Endothelial cell of umbilical vein (primary cell): Measurements from ENCODE around the gene GALR2. TPM values are rescaled to one million over a fixed set of nuclear protein-coding genes. Genes with fewer than 3 reads are reported as not detected.

ENCODE experiments used
- BruUV-seq: library from RNA; stranded (reverse); fragments of 400-500 nt; replicated peaks from 2 replicates; lab custom pipeline; 2021; lab: Mats Ljungman, UMichigan
- CTCF ChIA-PET: fragments of 300-600, 350-600 bp; sonication (Branson Sonifier 250); formaldehyde crosslinking; loops from one replicate; lab custom pipeline; 2021; ENCODE audit warnings: antibody characterized with exemption, inconsistent platforms; lab: Charles Lee
- POLR2A ChIA-PET: fragments of 300-600, 350-600 bp; sonication (Branson Sonifier 250); formaldehyde crosslinking; loops from one replicate; lab custom pipeline; 2021; ENCODE audit warnings: antibody characterized with exemption, inconsistent platforms; lab: Charles Lee
- DNase-seq: peaks from one replicate; pipeline ENCODE4 v3.0.0-alpha.2; 2011; ENCODE audit warnings: low read depth, low spot score
- FAIRE-seq: peaks from 2 replicates; lab custom pipeline; 2011; peaks lifted over from hg19 to GRCh38; lab: Jason Lieb, UNC
- H2AFZ ChIP-seq: 2 replicates; pipeline ENCODE4 v1.6.0; 2012; ENCODE audit warnings: low read depth, low read length, control low read depth, inconsistent platforms
- H3K27ac ChIP-seq: 2 replicates; pipeline ENCODE4 v1.5.1; 2011; ENCODE audit warnings: low read depth, mild to moderate bottlenecking, control low read depth, low read length, moderate library complexity; ENCODE audit not compliant: insufficient read depth
- H3K27me3 ChIP-seq, 2 experiments: 2 replicates each; pipeline versions ENCODE4 v1.6.0 to v1.6.1; 2011; ENCODE audit warnings: low read length in 2 of 2, mixed read lengths in 1 of 2; ENCODE audit not compliant: control insufficient read depth in 2 of 2, insufficient read depth in 2 of 2
- H3K36me3 ChIP-seq, 2 experiments: 2 replicates in 1 of 2; 3 replicates in 1 of 2; pipeline ENCODE4 v1.5.1; 2011; ENCODE audit warnings: low read length in 2 of 2, mild to moderate bottlenecking in 1 of 2, moderate library complexity in 1 of 2; ENCODE audit not compliant: control insufficient read depth in 2 of 2, insufficient read depth in 2 of 2; ENCODE audit errors: extremely low read depth in 1 of 2
- H3K4me1 ChIP-seq: 3 replicates; pipeline ENCODE4 v1.5.1; 2011; ENCODE audit warnings: mild to moderate bottlenecking, low read length; ENCODE audit not compliant: control insufficient read depth, insufficient read depth; ENCODE audit errors: extremely low read depth
- H3K4me2 ChIP-seq: 2 replicates; pipeline ENCODE4 v1.6.1; 2011; ENCODE audit warnings: low read length, control low read depth, mixed read lengths; ENCODE audit not compliant: insufficient read depth
- H3K4me3 ChIP-seq, 3 experiments: fragments of 200-600 bp in 1 of 3; sonication (generic), shearing (Covaris generic) in 1 of 3; replicated peaks in 1 of 3; 2 replicates each; pipeline ENCODE4 v1.5.1; 2011 to 2016; ENCODE audit warnings: control low read depth in 3 of 3, low read length in 3 of 3, mild to moderate bottlenecking in 2 of 3, inconsistent platforms in 1 of 3, low read depth in 1 of 3, moderate library complexity in 1 of 3; ENCODE audit not compliant: insufficient read depth in 1 of 3
- H3K79me2 ChIP-seq: 2 replicates; pipeline ENCODE4 v1.6.0; 2012; ENCODE audit warnings: low read length, inconsistent platforms; ENCODE audit not compliant: control insufficient read depth, insufficient read depth
- H3K9ac ChIP-seq: replicated peaks from 2 replicates; pipeline ENCODE3; 2011; ENCODE audit warnings: low read length, control low read depth; ENCODE audit not compliant: insufficient read depth; ENCODE audit errors: extremely low read depth
- H3K9me1 ChIP-seq: replicated peaks from 3 replicates; pipeline ENCODE4 v1.6.0; 2011; ENCODE audit warnings: mild to moderate bottlenecking, low read length; ENCODE audit not compliant: control insufficient read depth, insufficient read depth; ENCODE audit errors: extremely low read depth
- H3K9me3 ChIP-seq: replicated peaks from 2 replicates; pipeline ENCODE4 v1.5.1; 2012; ENCODE audit warnings: low read length, inconsistent platforms; ENCODE audit not compliant: control insufficient read depth, insufficient read depth
- H4K20me1 ChIP-seq: replicated peaks from 2 replicates; pipeline ENCODE3; 2011; ENCODE audit warnings: mild to moderate bottlenecking, low read length; ENCODE audit not compliant: control insufficient read depth, insufficient read depth; ENCODE audit errors: extremely low read depth
- EZH2 ChIP-seq: IDR thresholded peaks from 2 replicates; pipeline ENCODE4 v1.6.1; 2012; ENCODE audit warnings: borderline replicate concordance, low read depth, mild to moderate bottlenecking, moderate library complexity, low read length, inconsistent platforms; ENCODE audit not compliant: severe bottlenecking
- FOS ChIP-seq: IDR thresholded peaks from 2 replicates; pipeline ENCODE4 v1.6.1; 2011; ENCODE audit warnings: mild to moderate bottlenecking, low read length, moderate library complexity, borderline replicate concordance; ENCODE audit not compliant: insufficient read depth
- GATA2 ChIP-seq: IDR thresholded peaks from 2 replicates; pipeline ENCODE4 v1.7.0; 2011; ENCODE audit warnings: low read depth, mild to moderate bottlenecking, moderate library complexity, mixed read lengths, low read length; ENCODE audit not compliant: insufficient read length, insufficient read depth
- JUN ChIP-seq: IDR thresholded peaks from 2 replicates; pipeline ENCODE4 v1.6.1; 2011; ENCODE audit warnings: borderline replicate concordance, low read depth; ENCODE audit not compliant: insufficient read length, insufficient read depth
- MYC ChIP-seq: IDR thresholded peaks from one replicate; pipeline ENCODE4 v1.6.1; 2011; ENCODE audit warnings: mild to moderate bottlenecking, low read depth, low read length
- POLR2AphosphoS5 ChIP-seq: IDR thresholded peaks from 2 replicates; pipeline ENCODE4 v1.6.1; 2012; ENCODE audit warnings: low read depth, mild to moderate bottlenecking, control low read depth, low read length, moderate library complexity; ENCODE audit not compliant: insufficient read depth
- dilution Hi-C: fragments of 300-500 bp; cut with MboI; formaldehyde crosslinking; loops from one replicate; pipeline ENCODE4 v1.15.0; 2019; ENCODE audit warnings: low sequenced_read_pairs; ENCODE audit not compliant: extremely low pct_ligation_motif_present
- intact Hi-C: fragments of 100-400 bp; cut with micrococcal nuclease; formaldehyde crosslinking; loops from one replicate; pipeline ENCODE4 v1.10.0; 2022
- polyA plus RNA-seq, 4 experiments: library from polyadenylated mRNA; depleted of rRNA in 3 of 4; stranded (reverse) in 3 of 4; unstranded in 1 of 4; fragments of >200 nt; gene quantifications; 2 replicates each; pipeline versions ENCODE4 v1.2.1 to v1.2.3, GENCODE V29; 2011 to 2012; ENCODE audit warnings: missing spikeins in 1 of 4
- total RNA-seq: library from RNA; stranded (reverse); gene quantifications from 2 replicates; pipeline ENCODE4 v1.2.3, GENCODE V29; 2021
- TF ChIP-seq, protein P1 (sequence below), 2 donors: IDR thresholded peaks; 1 replicate in 1 of 2; 2 replicates in 1 of 2; pipeline ENCODE4 v1.5.1; 2011; ENCODE audit warnings: low read length in 2 of 2, mild to moderate bottlenecking in 2 of 2, moderate library complexity in 2 of 2, control low read depth in 1 of 2, inconsistent platforms in 1 of 2, low read depth in 1 of 2; ENCODE audit not compliant: insufficient read depth in 1 of 2; ENCODE audit errors: extremely low read depth in 1 of 2

Gene GALR2
- total and polyA plus RNA-seq, 2 donors (not counting 3 experiments of a cell fraction or from before 2014, with no cell fraction given), result 0.47 TPM; not detected in 1

DNA sequence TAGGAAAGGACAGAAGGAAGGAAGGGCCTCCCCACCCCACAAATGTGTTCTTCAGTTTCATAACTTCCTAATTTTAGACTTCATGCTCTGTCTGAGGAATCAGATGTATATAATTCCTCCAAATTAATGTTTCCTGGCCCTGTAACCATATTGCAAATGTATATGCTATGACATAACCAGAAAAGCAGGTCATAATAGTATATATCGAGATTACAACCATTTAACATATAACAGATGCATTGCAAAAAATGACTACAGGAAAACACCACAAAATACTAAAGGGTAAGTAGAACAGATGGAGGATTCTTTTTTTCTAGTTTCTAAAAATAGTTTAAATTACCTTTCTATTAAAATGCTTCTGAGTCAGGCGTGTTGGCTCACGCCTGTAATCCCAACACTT, 32.1 kb downstream of the GALR2 start:
- peaks cover 8% of the 10 kb centered on the region for H3K4me1 ChIP-seq
- intact Hi-C loops, result loop anchor here (5.0 kb wide), 1 partner anchor 94 kb away; no protein-coding TSS in a partner anchor
- no peak overlapping the region for H3K4me2 ChIP-seq
- H3K27ac ChIP-seq, result no peak overlapping the region
- no peaks in the 10 kb centered on the region for H3K27me3 ChIP-seq
- H4K20me1 ChIP-seq, result no peaks in the 10 kb centered on the region
- FAIRE-seq, result no peak
- dilution Hi-C loops, result no loop called here
- H3K79me2 ChIP-seq, result peaks cover 11% of the 10 kb centered on the region
- POLR2A ChIA-PET, result no interaction called here
- H3K9me1 ChIP-seq, result no peaks in the 10 kb centered on the region
- DNase-seq, result no peak
- H3K36me3 ChIP-seq, result peaks cover 0 to under 1% of the 10 kb centered on the region in 2 experiments
- no peak for TF ChIP-seq JUN
- H2AFZ ChIP-seq, result peak overlapping the region; percentile 29
- H3K4me3 ChIP-seq, result no peak overlapping the region
- BruUV-seq, result no TSS peak
- H3K9me3 ChIP-seq, result no peaks in the 10 kb centered on the region
- CTCF ChIA-PET, result interaction anchor here (0.7 to 2.6 kb wide), 5 partner anchors 14 to 173 kb away, joined by 3 to 28 read pairs (median 7); no protein-coding TSS in a partner anchor
- H3K9ac ChIP-seq, result no peak overlapping the region

DNA sequence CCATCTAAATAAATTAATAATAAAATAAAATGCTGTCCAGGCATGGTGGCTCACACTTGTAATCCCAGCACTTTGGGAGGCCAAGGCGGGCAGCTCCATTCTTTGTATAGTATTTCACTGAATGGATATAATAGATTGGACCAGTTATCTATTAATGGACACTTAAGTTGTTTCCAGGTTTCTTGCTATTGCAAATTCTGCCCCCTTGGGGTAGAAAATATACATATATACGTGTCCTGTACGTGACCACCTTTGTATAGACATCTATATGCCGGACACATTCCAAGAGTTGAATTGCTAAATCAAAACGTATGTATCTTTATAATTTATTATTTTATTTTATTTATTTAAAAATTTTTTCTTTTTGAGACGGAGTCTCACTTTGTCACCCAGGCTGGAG, 32.9 kb downstream of the GALR2 start:
- Histone ChIP-seq H2AFZ (no peak overlapping the region), H3K4me2 (no peak overlapping the region), H3K27ac (no peak overlapping the region), H3K4me1 (peaks cover 8% of the 10 kb centered on the region), H3K4me3 (no peak overlapping the region), H4K20me1 (no peaks in the 10 kb centered on the region), H3K36me3 (no peaks in the 10 kb centered on the region), H3K9me3 (no peaks in the 10 kb centered on the region), H3K9ac (no peak overlapping the region), H3K79me2 (peaks cover 8% of the 10 kb centered on the region), H3K9me1 (no peaks in the 10 kb centered on the region), H3K27me3 (no peaks in the 10 kb centered on the region)
- ChIA-PET CTCF (interaction anchor here (0.7 to 2.6 kb wide), 5 partner anchors 15 to 172 kb away, joined by 3 to 28 read pairs (median 4); no protein-coding TSS in a partner anchor), POLR2A (interaction anchor here (0.6 kb wide), 1 partner anchor 9 kb away, joined by 4 read pairs; no protein-coding TSS in a partner anchor)
- peak; percentile 22 for DNase-seq
- BruUV-seq, result no TSS peak
- dilution Hi-C loops (no loop called here), intact Hi-C loops (loop anchor here (5.0 kb wide), 1 partner anchor 95 kb away; no protein-coding TSS in a partner anchor)
- no peak for FAIRE-seq
- no peak for TF ChIP-seq EZH2
- no peak for TF ChIP-seq MYC
- TF ChIP-seq JUN, result no peak
- no peak for TF ChIP-seq FOS
- TF ChIP-seq, protein P1, sequence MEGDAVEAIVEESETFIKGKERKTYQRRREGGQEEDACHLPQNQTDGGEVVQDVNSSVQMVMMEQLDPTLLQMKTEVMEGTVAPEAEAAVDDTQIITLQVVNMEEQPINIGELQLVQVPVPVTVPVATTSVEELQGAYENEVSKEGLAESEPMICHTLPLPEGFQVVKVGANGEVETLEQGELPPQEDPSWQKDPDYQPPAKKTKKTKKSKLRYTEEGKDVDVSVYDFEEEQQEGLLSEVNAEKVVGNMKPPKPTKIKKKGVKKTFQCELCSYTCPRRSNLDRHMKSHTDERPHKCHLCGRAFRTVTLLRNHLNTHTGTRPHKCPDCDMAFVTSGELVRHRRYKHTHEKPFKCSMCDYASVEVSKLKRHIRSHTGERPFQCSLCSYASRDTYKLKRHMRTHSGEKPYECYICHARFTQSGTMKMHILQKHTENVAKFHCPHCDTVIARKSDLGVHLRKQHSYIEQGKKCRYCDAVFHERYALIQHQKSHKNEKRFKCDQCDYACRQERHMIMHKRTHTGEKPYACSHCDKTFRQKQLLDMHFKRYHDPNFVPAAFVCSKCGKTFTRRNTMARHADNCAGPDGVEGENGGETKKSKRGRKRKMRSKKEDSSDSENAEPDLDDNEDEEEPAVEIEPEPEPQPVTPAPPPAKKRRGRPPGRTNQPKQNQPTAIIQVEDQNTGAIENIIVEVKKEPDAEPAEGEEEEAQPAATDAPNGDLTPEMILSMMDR (IDR thresholded peaks at IDR 0.05; ENCODE audit: extremely low read depth in 1 of 2, insufficient read depth in 1 of 2, low read depth in 1 of 2, low read length in 2 of 2), result peak in 1 of 2 donors; percentile 6
- TF ChIP-seq GATA2, result no peak
- no peak for TF ChIP-seq POLR2AphosphoS5
